Endothelial cell of umbilical vein (primary cell): ENCODE measurements around the gene PPFIA3. TPM values are rescaled to one million over a fixed set of nuclear protein-coding genes. Genes with fewer than 3 reads are reported as not detected.

ENCODE experiments used
- BruUV-seq: library from RNA; stranded (reverse); fragments of 400-500 nt; replicated peaks from 2 replicates; lab custom pipeline; 2021; lab: Mats Ljungman, UMichigan
- CTCF ChIA-PET: fragments of 300-600, 350-600 bp; sonication (Branson Sonifier 250); formaldehyde crosslinking; loops from one replicate; lab custom pipeline; 2021; ENCODE audit warnings: antibody characterized with exemption, inconsistent platforms; lab: Charles Lee
- POLR2A ChIA-PET: fragments of 300-600, 350-600 bp; sonication (Branson Sonifier 250); formaldehyde crosslinking; loops from one replicate; lab custom pipeline; 2021; ENCODE audit warnings: antibody characterized with exemption, inconsistent platforms; lab: Charles Lee
- DNase-seq: peaks from one replicate; pipeline ENCODE4 v3.0.0-alpha.2; 2011; ENCODE audit warnings: low read depth, low spot score
- FAIRE-seq: peaks from 2 replicates; lab custom pipeline; 2011; peaks lifted over from hg19 to GRCh38; lab: Jason Lieb, UNC
- H2AFZ ChIP-seq: 2 replicates; pipeline ENCODE4 v1.6.0; 2012; ENCODE audit warnings: low read depth, low read length, control low read depth, inconsistent platforms
- H3K27ac ChIP-seq: 2 replicates; pipeline ENCODE4 v1.5.1; 2011; ENCODE audit warnings: low read depth, mild to moderate bottlenecking, control low read depth, low read length, moderate library complexity; ENCODE audit not compliant: insufficient read depth
- H3K27me3 ChIP-seq, 2 experiments: 2 replicates each; pipeline versions ENCODE4 v1.6.0 to v1.6.1; 2011; ENCODE audit warnings: low read length in 2 of 2, mixed read lengths in 1 of 2; ENCODE audit not compliant: control insufficient read depth in 2 of 2, insufficient read depth in 2 of 2
- H3K36me3 ChIP-seq, 2 experiments: 2 replicates in 1 of 2; 3 replicates in 1 of 2; pipeline ENCODE4 v1.5.1; 2011; ENCODE audit warnings: low read length in 2 of 2, mild to moderate bottlenecking in 1 of 2, moderate library complexity in 1 of 2; ENCODE audit not compliant: control insufficient read depth in 2 of 2, insufficient read depth in 2 of 2; ENCODE audit errors: extremely low read depth in 1 of 2
- H3K4me1 ChIP-seq: 3 replicates; pipeline ENCODE4 v1.5.1; 2011; ENCODE audit warnings: mild to moderate bottlenecking, low read length; ENCODE audit not compliant: control insufficient read depth, insufficient read depth; ENCODE audit errors: extremely low read depth
- H3K4me2 ChIP-seq: 2 replicates; pipeline ENCODE4 v1.6.1; 2011; ENCODE audit warnings: low read length, control low read depth, mixed read lengths; ENCODE audit not compliant: insufficient read depth
- H3K4me3 ChIP-seq, 3 experiments: fragments of 200-600 bp in 1 of 3; sonication (generic), shearing (Covaris generic) in 1 of 3; replicated peaks in 1 of 3; 2 replicates each; pipeline ENCODE4 v1.5.1; 2011 to 2016; ENCODE audit warnings: control low read depth in 3 of 3, low read length in 3 of 3, mild to moderate bottlenecking in 2 of 3, inconsistent platforms in 1 of 3, low read depth in 1 of 3, moderate library complexity in 1 of 3; ENCODE audit not compliant: insufficient read depth in 1 of 3
- H3K79me2 ChIP-seq: 2 replicates; pipeline ENCODE4 v1.6.0; 2012; ENCODE audit warnings: low read length, inconsistent platforms; ENCODE audit not compliant: control insufficient read depth, insufficient read depth
- H3K9ac ChIP-seq: replicated peaks from 2 replicates; pipeline ENCODE3; 2011; ENCODE audit warnings: low read length, control low read depth; ENCODE audit not compliant: insufficient read depth; ENCODE audit errors: extremely low read depth
- H3K9me1 ChIP-seq: replicated peaks from 3 replicates; pipeline ENCODE4 v1.6.0; 2011; ENCODE audit warnings: mild to moderate bottlenecking, low read length; ENCODE audit not compliant: control insufficient read depth, insufficient read depth; ENCODE audit errors: extremely low read depth
- H3K9me3 ChIP-seq: replicated peaks from 2 replicates; pipeline ENCODE4 v1.5.1; 2012; ENCODE audit warnings: low read length, inconsistent platforms; ENCODE audit not compliant: control insufficient read depth, insufficient read depth
- H4K20me1 ChIP-seq: replicated peaks from 2 replicates; pipeline ENCODE3; 2011; ENCODE audit warnings: mild to moderate bottlenecking, low read length; ENCODE audit not compliant: control insufficient read depth, insufficient read depth; ENCODE audit errors: extremely low read depth
- GATA2 ChIP-seq: IDR thresholded peaks from 2 replicates; pipeline ENCODE4 v1.7.0; 2011; ENCODE audit warnings: low read depth, mild to moderate bottlenecking, moderate library complexity, mixed read lengths, low read length; ENCODE audit not compliant: insufficient read length, insufficient read depth
- JUN ChIP-seq: IDR thresholded peaks from 2 replicates; pipeline ENCODE4 v1.6.1; 2011; ENCODE audit warnings: borderline replicate concordance, low read depth; ENCODE audit not compliant: insufficient read length, insufficient read depth
- POLR2A ChIP-seq: IDR thresholded peaks from 2 replicates; pipeline ENCODE4 v1.6.1; 2012; ENCODE audit warnings: low read depth, mild to moderate bottlenecking, control low read depth, low read length
- dilution Hi-C: fragments of 300-500 bp; cut with MboI; formaldehyde crosslinking; loops from one replicate; pipeline ENCODE4 v1.15.0; 2019; ENCODE audit warnings: low sequenced_read_pairs; ENCODE audit not compliant: extremely low pct_ligation_motif_present
- intact Hi-C: fragments of 100-400 bp; cut with micrococcal nuclease; formaldehyde crosslinking; loops from one replicate; pipeline ENCODE4 v1.10.0; 2022
- polyA plus RNA-seq, 4 experiments: library from polyadenylated mRNA; depleted of rRNA in 3 of 4; stranded (reverse) in 3 of 4; unstranded in 1 of 4; fragments of >200 nt; gene quantifications; 2 replicates each; pipeline versions ENCODE4 v1.2.1 to v1.2.3, GENCODE V29; 2011 to 2012; ENCODE audit warnings: missing spikeins in 1 of 4
- total RNA-seq: library from RNA; stranded (reverse); gene quantifications from 2 replicates; pipeline ENCODE4 v1.2.3, GENCODE V29; 2021
- TF ChIP-seq, protein P1 (sequence below), 2 donors: IDR thresholded peaks; 1 replicate in 1 of 2; 2 replicates in 1 of 2; pipeline ENCODE4 v1.5.1; 2011; ENCODE audit warnings: low read length in 2 of 2, mild to moderate bottlenecking in 2 of 2, moderate library complexity in 2 of 2, control low read depth in 1 of 2, inconsistent platforms in 1 of 2, low read depth in 1 of 2; ENCODE audit not compliant: insufficient read depth in 1 of 2; ENCODE audit errors: extremely low read depth in 1 of 2

PPFIA3 gene
- total and polyA plus RNA-seq, 2 donors (not counting 3 experiments of a cell fraction or from before 2014, with no cell fraction given), result 1.3 to 2.0 TPM

DNA sequence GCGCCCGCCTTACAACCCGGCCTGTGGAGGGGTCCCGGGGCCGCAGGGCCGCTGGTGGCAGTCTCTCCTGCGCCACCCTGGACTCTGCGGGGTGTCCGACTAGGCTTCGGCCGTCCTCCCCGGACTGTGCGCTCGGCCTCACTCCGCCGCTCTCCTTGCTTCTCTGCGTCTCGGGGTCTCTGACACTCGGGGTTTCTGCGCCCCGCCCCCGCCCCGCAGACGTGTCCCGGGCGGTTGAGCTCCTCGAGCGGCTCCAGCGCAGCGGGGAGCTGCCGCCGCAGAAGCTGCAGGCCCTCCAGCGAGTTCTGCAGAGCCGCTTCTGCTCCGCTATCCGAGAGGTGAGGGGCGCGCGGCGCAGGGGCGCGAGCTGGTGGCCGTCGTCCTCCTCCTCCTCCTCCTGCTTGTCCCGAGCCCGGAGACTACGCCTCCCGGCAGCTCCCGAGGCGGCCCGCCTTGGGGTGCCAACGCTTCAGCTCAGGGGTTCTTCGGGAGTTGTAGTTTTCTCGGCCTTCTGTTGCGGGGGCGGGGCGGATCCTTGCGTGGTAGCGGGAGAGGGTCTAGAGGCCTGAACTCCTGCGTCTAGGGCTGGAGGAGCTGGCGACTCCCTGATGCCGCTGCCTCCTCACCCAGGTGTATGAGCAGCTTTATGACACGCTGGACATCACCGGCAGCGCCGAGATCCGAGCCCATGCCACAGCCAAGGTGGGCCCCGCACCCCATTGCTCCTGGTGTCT lies 4.5 kb upstream of the PPFIA3 start:
- TF ChIP-seq POLR2A (no peak), JUN (no peak), GATA2 (no peak)
- TF ChIP-seq, protein P1, sequence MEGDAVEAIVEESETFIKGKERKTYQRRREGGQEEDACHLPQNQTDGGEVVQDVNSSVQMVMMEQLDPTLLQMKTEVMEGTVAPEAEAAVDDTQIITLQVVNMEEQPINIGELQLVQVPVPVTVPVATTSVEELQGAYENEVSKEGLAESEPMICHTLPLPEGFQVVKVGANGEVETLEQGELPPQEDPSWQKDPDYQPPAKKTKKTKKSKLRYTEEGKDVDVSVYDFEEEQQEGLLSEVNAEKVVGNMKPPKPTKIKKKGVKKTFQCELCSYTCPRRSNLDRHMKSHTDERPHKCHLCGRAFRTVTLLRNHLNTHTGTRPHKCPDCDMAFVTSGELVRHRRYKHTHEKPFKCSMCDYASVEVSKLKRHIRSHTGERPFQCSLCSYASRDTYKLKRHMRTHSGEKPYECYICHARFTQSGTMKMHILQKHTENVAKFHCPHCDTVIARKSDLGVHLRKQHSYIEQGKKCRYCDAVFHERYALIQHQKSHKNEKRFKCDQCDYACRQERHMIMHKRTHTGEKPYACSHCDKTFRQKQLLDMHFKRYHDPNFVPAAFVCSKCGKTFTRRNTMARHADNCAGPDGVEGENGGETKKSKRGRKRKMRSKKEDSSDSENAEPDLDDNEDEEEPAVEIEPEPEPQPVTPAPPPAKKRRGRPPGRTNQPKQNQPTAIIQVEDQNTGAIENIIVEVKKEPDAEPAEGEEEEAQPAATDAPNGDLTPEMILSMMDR (IDR thresholded peaks at IDR 0.05; ENCODE audit: extremely low read depth in 1 of 2, insufficient read depth in 1 of 2, low read depth in 1 of 2, low read length in 2 of 2), result no peak
- dilution Hi-C loops (no loop called here), intact Hi-C loops (loop anchor here (5.0 kb wide), 1 partner anchor 83 kb away; no protein-coding TSS in a partner anchor)
- Histone ChIP-seq H4K20me1 (no peaks in the 10 kb centered on the region), H3K4me2 (peak overlapping the region; percentile 66), H3K9me1 (no peaks in the 10 kb centered on the region), H3K79me2 (no peaks in the 10 kb centered on the region), H3K4me3 (peak overlapping the region; percentile 42 to 48 (median 47)), H2AFZ (peak overlapping the region; percentile 89), H3K4me1 (peaks cover 15% of the 10 kb centered on the region), H3K27ac (no peak overlapping the region), H3K36me3 (no peaks in the 10 kb centered on the region), H3K9me3 (no peaks in the 10 kb centered on the region), H3K27me3 (no peaks in the 10 kb centered on the region), H3K9ac (peak overlapping the region; percentile 59)
- POLR2A ChIA-PET, result interaction anchor here (0.5 to 1.7 kb wide), 3 partner anchors 13 to 163 kb away, joined by 3 to 5 read pairs (median 4); no protein-coding TSS in a partner anchor
- BruUV-seq, result no TSS peak
- DNase-seq, result peak; percentile 39
- FAIRE-seq, result peak; percentile 38
- CTCF ChIA-PET, result interaction anchor here (0.6 to 6.5 kb wide), 27 partner anchors 9 to 337 kb away, joined by 3 to 60 read pairs (median 3); partner anchors contain the start of genes GYS1, PIH1D1 and RUVBL2
